DND-41 (cell line): ENCODE data around the gene MPP1.

Experiments
- ATAC-seq: fragments of 200-7000 bp; cut with Tn5 transposase; 3 replicates; pipeline ENCODE4 v1.9.1; 2021; ENCODE audit warnings: low read depth; ENCODE audit not compliant: insufficient read depth
- DNase-seq: peaks from one replicate; pipeline ENCODE4 v3.0.0-alpha.2; 2020
- H2AFZ ChIP-seq: 2 replicates; pipeline ENCODE4 v1.6.0; 2012; ENCODE audit warnings: low read depth, low read length
- H3K27ac ChIP-seq: 2 replicates; pipeline ENCODE4 v1.5.1; 2012; ENCODE audit warnings: low read length, inconsistent platforms
- H3K27me3 ChIP-seq: fragments of 200-600 bp; sonication (generic); 2 replicates; pipeline ENCODE4 v1.6.0; 2012; ENCODE audit warnings: low read length, mild to moderate bottlenecking, inconsistent platforms; ENCODE audit not compliant: insufficient read depth, poor library complexity
- H3K36me3 ChIP-seq: 2 replicates; pipeline ENCODE4 v1.5.1; 2012; ENCODE audit warnings: low read length, inconsistent platforms; ENCODE audit not compliant: insufficient read depth
- H3K4me1 ChIP-seq: 2 replicates; pipeline ENCODE4 v1.5.1; 2012; ENCODE audit warnings: mild to moderate bottlenecking, low read length; ENCODE audit not compliant: insufficient read depth
- H3K4me2 ChIP-seq: 2 replicates; pipeline ENCODE4 v1.6.0; 2012; ENCODE audit warnings: mild to moderate bottlenecking, moderate library complexity, low read length, inconsistent platforms; ENCODE audit not compliant: insufficient read depth
- H3K4me3 ChIP-seq, 2 experiments: fragments of 200-600 bp in 1 of 2; shearing (Covaris generic) in 1 of 2; 2 replicates each; pipeline ENCODE4 v1.5.1; 2012 to 2016; ENCODE audit warnings: inconsistent platforms in 2 of 2, low read length in 2 of 2, mild to moderate bottlenecking in 2 of 2, low read depth in 1 of 2, moderate library complexity in 1 of 2
- H3K79me2 ChIP-seq: 2 replicates; pipeline ENCODE4 v1.6.0; 2012; ENCODE audit warnings: low read length, inconsistent platforms; ENCODE audit not compliant: insufficient read depth
- H3K9ac ChIP-seq: 2 replicates; pipeline ENCODE4 v1.6.0; 2012; ENCODE audit warnings: low read depth, mild to moderate bottlenecking, inconsistent platforms, low read length, moderate library complexity
- H3K9me3 ChIP-seq: 2 replicates; pipeline ENCODE4 v1.5.1; 2012; ENCODE audit warnings: low read length, moderate library complexity, mild to moderate bottlenecking, inconsistent platforms; ENCODE audit not compliant: insufficient read depth, severe bottlenecking
- H4K20me1 ChIP-seq: 2 replicates; pipeline ENCODE4 v1.6.0; 2012; ENCODE audit warnings: low read length; ENCODE audit not compliant: insufficient read depth
- CTCF ChIP-seq: IDR thresholded peaks from 2 replicates; pipeline ENCODE4 v1.5.1; 2012; ENCODE audit warnings: borderline replicate concordance, low read length, moderate library complexity, mild to moderate bottlenecking; ENCODE audit not compliant: poor library complexity, severe bottlenecking; ENCODE audit errors: extremely low read depth
- EZH2 ChIP-seq: IDR thresholded peaks from 3 replicates; pipeline ENCODE4 v1.6.1; 2012; ENCODE audit warnings: borderline replicate concordance, low read depth, mild to moderate bottlenecking, moderate library complexity, low read length, inconsistent platforms; ENCODE audit not compliant: severe bottlenecking

MPP1 gene

GRCh38 chrX:154733066-154733425 is 72.2 kb downstream of the MPP1 start:
- H3K4me3 ChIP-seq: peak overlapping the region in 1 of 2 experiments; percentile 11; a peak in 2 of 4 replicates
- no peak overlapping the region for H2AFZ ChIP-seq
- no peak for ATAC-seq
- peak overlapping the region; percentile 62 for H3K4me2 ChIP-seq
- no peak for TF ChIP-seq EZH2
- TF ChIP-seq CTCF: no peak
- H3K9me3 ChIP-seq: no peaks in the 10 kb centered on the region
- H4K20me1 ChIP-seq: no peaks in the 10 kb centered on the region
- peak overlapping the region; percentile 60 for H3K9ac ChIP-seq
- no peak for DNase-seq
- peak overlapping the region; percentile 96 for H3K27ac ChIP-seq
- H3K36me3 ChIP-seq: peaks cover 9% of the 10 kb centered on the region
- H3K79me2 ChIP-seq: peaks cover 87% of the 10 kb centered on the region
- peaks cover 94% of the 10 kb centered on the region for H3K4me1 ChIP-seq
- H3K27me3 ChIP-seq: no peaks in the 10 kb centered on the region

DNA sequence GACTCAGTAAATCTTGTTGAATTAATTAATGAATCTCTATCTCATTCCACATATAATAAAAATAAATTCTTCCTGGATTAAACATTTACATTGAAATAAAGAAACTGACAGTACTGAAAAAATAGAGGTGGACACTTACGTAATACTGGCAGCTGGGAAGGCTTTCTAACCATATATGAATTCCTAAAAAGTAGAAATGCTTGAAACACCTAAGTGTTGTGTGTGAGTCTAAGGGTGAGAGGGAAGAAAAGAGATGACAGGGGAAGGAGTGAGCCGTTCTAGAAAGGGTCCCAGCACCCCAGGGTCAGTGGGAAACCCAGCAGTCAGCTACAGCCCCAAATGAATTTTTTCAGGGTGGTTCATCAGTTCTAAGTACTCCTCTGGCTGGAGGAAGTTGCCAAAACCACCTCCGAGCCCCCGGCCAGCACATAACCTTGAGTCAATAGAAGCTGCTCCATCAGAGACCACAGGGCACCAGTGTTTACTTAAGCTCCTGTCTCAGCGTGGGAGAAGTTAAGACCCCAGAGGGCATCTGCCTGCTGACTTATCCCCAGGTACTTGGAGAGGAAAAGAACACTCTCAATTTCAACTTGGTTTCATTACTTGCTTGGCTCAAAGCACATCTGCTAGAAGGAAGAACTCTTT is 72.7 kb downstream of the MPP1 start:
- DNase-seq (peak; percentile 59), ATAC-seq (peak; percentile 44)
- no peaks in the 10 kb centered on the region for H4K20me1 ChIP-seq
- H3K9ac ChIP-seq: peak overlapping the region; percentile 60
- peaks cover 89% of the 10 kb centered on the region for H3K79me2 ChIP-seq
- no peaks in the 10 kb centered on the region for H3K9me3 ChIP-seq
- no peaks in the 10 kb centered on the region for H3K27me3 ChIP-seq
- H3K4me3 ChIP-seq: peak overlapping the region in 1 of 2 experiments; percentile 11; a peak in 1 of 4 replicates
- H3K4me1 ChIP-seq: peaks cover 89% of the 10 kb centered on the region
- H3K27ac ChIP-seq: peak overlapping the region; percentile 96
- peak overlapping the region; percentile 62 for H3K4me2 ChIP-seq
- peaks cover 9% of the 10 kb centered on the region for H3K36me3 ChIP-seq
- TF ChIP-seq EZH2 (no peak), CTCF (no peak)
- H2AFZ ChIP-seq: no peak overlapping the region

DNA sequence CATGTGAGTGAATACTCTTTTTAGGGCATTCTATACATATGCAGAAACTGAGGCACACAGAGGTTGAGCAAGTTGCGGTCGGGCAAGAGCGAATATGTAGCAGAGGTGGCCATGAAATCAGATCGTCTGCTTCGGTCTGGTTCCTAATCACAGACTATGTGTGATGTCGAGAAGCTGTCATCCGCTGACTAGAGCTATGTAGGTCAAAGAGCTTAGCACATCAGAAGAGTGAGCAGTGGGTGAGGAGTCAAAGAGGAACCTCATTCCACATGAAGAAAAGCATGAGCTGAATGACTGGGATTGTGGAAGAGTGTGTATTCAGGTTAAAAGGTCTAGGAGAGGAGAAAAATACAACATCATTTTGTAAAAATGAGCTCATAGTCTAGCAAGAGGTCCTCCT is 73.4 kb downstream of the MPP1 start:
- no peak overlapping the region for H2AFZ ChIP-seq
- TF ChIP-seq EZH2: no peak
- TF ChIP-seq CTCF: no peak
- DNase-seq (no peak), ATAC-seq (no peak)
- H3K79me2 ChIP-seq: peaks cover 89% of the 10 kb centered on the region
- no peak overlapping the region for H3K4me3 ChIP-seq
- H3K27ac ChIP-seq: peak overlapping the region; percentile 46
- no peaks in the 10 kb centered on the region for H3K9me3 ChIP-seq
- peaks cover 85% of the 10 kb centered on the region for H3K4me1 ChIP-seq
- no peak overlapping the region for H3K9ac ChIP-seq
- H3K36me3 ChIP-seq: peaks cover 9% of the 10 kb centered on the region
- no peaks in the 10 kb centered on the region for H3K27me3 ChIP-seq
- H4K20me1 ChIP-seq: no peaks in the 10 kb centered on the region
- no peak overlapping the region for H3K4me2 ChIP-seq
